Transverse colon (tissue), 4 donors: Measurements from ENCODE around the gene CRYM.

ENCODE experiments used
- CTCF ChIP-seq, 5 experiments: fragments of 200-600 bp in 3 of 5; fragments of 450-650 bp in 2 of 5; sonication (generic) in 3 of 5; IDR thresholded peaks; 1 replicate in 2 of 5; 2 replicates in 3 of 5; pipeline ENCODE4 v1.5.1; 2016 to 2017; ENCODE audit warnings: antibody characterized with exemption in 5 of 5, inconsistent platforms in 3 of 5, mild to moderate bottlenecking in 2 of 5, moderate library complexity in 1 of 5
- EP300 ChIP-seq: sonication (generic); formaldehyde crosslinking; IDR thresholded peaks from one replicate; pipeline ENCODE4 v1.6.1; 2017; ENCODE audit warnings: antibody characterized with exemption, low read depth
- POLR2A ChIP-seq: fragments of 450-650 bp; IDR thresholded peaks from one replicate; pipeline ENCODE4 v1.6.1; 2016; ENCODE audit warnings: antibody characterized with exemption, mild to moderate bottlenecking, moderate library complexity
- POLR2AphosphoS5 ChIP-seq, 3 donors: sonication (generic); formaldehyde crosslinking; IDR thresholded peaks; one replicate each; pipeline ENCODE4 v1.6.1; 2016; ENCODE audit warnings: antibody characterized with exemption in 3 of 3

GRCh38 chr16:21219551-21219950 is 58.5 kb downstream of the CRYM start:
- TF ChIP-seq CTCF (IDR thresholded peaks at IDR 0.05) (no peak), EP300 (no peak), POLR2AphosphoS5 (IDR thresholded peaks at IDR 0.05) (no peak), POLR2A (no peak)
